IMR-90 (cell line): Measurements from ENCODE around the gene FRAS1. TPM values are rescaled to one million over a fixed set of nuclear protein-coding genes. Genes with fewer than 3 reads are reported as not detected.
"Not testable (repeated sequence)": the region's sequence is repeated elsewhere in the genome, so short reads cannot be mapped to it uniquely, and the experiment has no call there.

Experiments
- ATAC-seq: fragments of 200-7000 bp; cut with Tn5 transposase; 2 replicates; pipeline ENCODE4 v1.9.1; 2020; ENCODE audit warnings: low read depth, mild to moderate bottlenecking, moderate library complexity
- BruUV-seq: library from RNA; stranded (reverse); fragments of 400-500 nt; replicated peaks from 2 replicates; lab custom pipeline; 2021; lab: Mats Ljungman, UMichigan
- CTCF ChIA-PET: fragments of 300-600 bp; formaldehyde crosslinking; extraction: SDS; loops from one replicate; lab custom pipeline; 2021; ENCODE audit warnings: antibody characterized with exemption; lab: Yijun Ruan, JAX
- POLR2A ChIA-PET: fragments of 300-600 bp; sonication (Branson Sonifier 250); formaldehyde crosslinking; loops from one replicate; lab custom pipeline; 2022; ENCODE audit warnings: antibody characterized with exemption; ENCODE audit not compliant: unreplicated experiment; lab: Charles Lee
- DNase-seq: peaks from one replicate; pipeline ENCODE4 v3.0.0; 2013
- H2AFZ ChIP-seq: replicated peaks from 2 replicates; pipeline ENCODE3; 2013; ENCODE audit warnings: low read length, mild to moderate bottlenecking; ENCODE audit not compliant: poor library complexity
- H2AK5ac ChIP-seq: 2 replicates; pipeline ENCODE4 v1.6.1; 2013; ENCODE audit warnings: low read depth, low read length, inconsistent platforms
- H2AK9ac ChIP-seq: replicated peaks from 2 replicates; pipeline ENCODE3; 2013; ENCODE audit warnings: mild to moderate bottlenecking, low read depth, low read length, moderate library complexity; ENCODE audit not compliant: poor library complexity
- H2BK120ac ChIP-seq: 2 replicates; pipeline ENCODE4 v1.6.1; 2013; ENCODE audit warnings: low read depth, low read length, inconsistent platforms
- H2BK15ac ChIP-seq: 3 replicates; pipeline ENCODE4 v1.6.1; 2013; ENCODE audit warnings: low read depth, low read length, inconsistent platforms
- H2BK20ac ChIP-seq: 2 replicates; pipeline ENCODE4 v1.6.1; 2013; ENCODE audit warnings: low read depth, mild to moderate bottlenecking, inconsistent platforms, low read length, moderate library complexity
- H2BK5ac ChIP-seq: 2 replicates; pipeline ENCODE4 v1.6.1; 2013; ENCODE audit warnings: mild to moderate bottlenecking, low read depth, low read length, inconsistent platforms; ENCODE audit not compliant: poor library complexity, severe bottlenecking
- H3K14ac ChIP-seq: replicated peaks from 2 replicates; pipeline ENCODE4 v1.6.1; 2013; ENCODE audit warnings: low read depth, low read length, inconsistent platforms
- H3K18ac ChIP-seq: 2 replicates; pipeline ENCODE4 v1.6.1; 2013; ENCODE audit warnings: low read depth, low read length, control low read depth
- H3K23ac ChIP-seq: 2 replicates; pipeline ENCODE4 v1.6.1; 2013; ENCODE audit warnings: low read depth, low read length, inconsistent platforms
- H3K27ac ChIP-seq: 2 replicates; pipeline ENCODE4 v1.5.1; 2013; ENCODE audit warnings: mild to moderate bottlenecking, control low read depth, low read length; ENCODE audit not compliant: insufficient read depth
- H3K27me3 ChIP-seq: 2 replicates; pipeline ENCODE4 v1.6.1; 2013; ENCODE audit warnings: low read length; ENCODE audit not compliant: control insufficient read depth, insufficient read depth
- H3K36me3 ChIP-seq: 2 replicates; pipeline ENCODE4 v1.6.1; 2013; ENCODE audit warnings: low read length, mixed read lengths; ENCODE audit not compliant: control insufficient read depth, insufficient read depth
- H3K4ac ChIP-seq: 2 replicates; pipeline ENCODE4 v1.6.1; 2013; ENCODE audit warnings: low read depth, low read length, inconsistent platforms
- H3K4me1 ChIP-seq: 2 replicates; pipeline ENCODE4 v1.6.1; 2013; ENCODE audit warnings: low read length, mixed read lengths; ENCODE audit not compliant: control insufficient read depth, insufficient read depth
- H3K4me2 ChIP-seq: 2 replicates; pipeline ENCODE4 v1.6.1; 2013; ENCODE audit warnings: low read depth, mild to moderate bottlenecking, control low read depth, low read length, moderate library complexity
- H3K4me3 ChIP-seq: 2 replicates; pipeline ENCODE4 v1.5.1; 2013; ENCODE audit warnings: low read depth, mild to moderate bottlenecking, control low read depth, low read length, moderate library complexity; ENCODE audit not compliant: insufficient read depth
- H3K56ac ChIP-seq: 2 replicates; pipeline ENCODE4 v1.6.1; 2013; ENCODE audit warnings: low read length, inconsistent platforms; ENCODE audit not compliant: insufficient read depth; ENCODE audit errors: extremely low read depth
- H3K79me1 ChIP-seq, 2 experiments: 2 replicates each; pipeline ENCODE4 v1.6.1; 2013; ENCODE audit warnings: low read length in 2 of 2, inconsistent platforms in 1 of 2, low read depth in 1 of 2
- H3K9ac ChIP-seq: 2 replicates; pipeline ENCODE4 v1.6.1; 2013; ENCODE audit warnings: low read depth, low read length, control low read depth
- H3K9me1 ChIP-seq: 2 replicates; pipeline ENCODE4 v1.6.1; 2013; ENCODE audit warnings: low read length, inconsistent platforms; ENCODE audit not compliant: insufficient read depth
- H3K9me3 ChIP-seq: 2 replicates; pipeline ENCODE4 v1.6.1; 2013; ENCODE audit warnings: low read length; ENCODE audit not compliant: control insufficient read depth, insufficient read depth
- H4K20me1 ChIP-seq: 2 replicates; pipeline ENCODE4 v1.6.1; 2013; ENCODE audit warnings: low read length, inconsistent platforms; ENCODE audit not compliant: insufficient read depth
- H4K5ac ChIP-seq: 2 replicates; pipeline ENCODE4 v1.6.1; 2013; ENCODE audit warnings: mild to moderate bottlenecking, low read depth, low read length, control low read depth
- H4K8ac ChIP-seq, 2 experiments: 2 replicates each; pipeline ENCODE4 v1.6.1; 2013; ENCODE audit warnings: low read depth in 2 of 2, low read length in 2 of 2, control low read depth in 1 of 2, inconsistent platforms in 1 of 2
- H4K91ac ChIP-seq: 2 replicates; pipeline ENCODE4 v1.6.1; 2013; ENCODE audit warnings: low read depth, low read length, inconsistent platforms; ENCODE audit not compliant: insufficient read depth
- WGBS, 2 experiments: methylation state at CpG; one replicate each; pipeline versions ENCODE4 v1.1.5 to v1.1.7; 2013; ENCODE audit warnings: missing lambda C conversion rate in 2 of 2; ENCODE audit not compliant: insufficient read length in 1 of 2; ENCODE audit errors: extremely low coverage in 2 of 2; 5-methylcytosine and 5-hydroxymethylcytosine counted together
- dilution Hi-C: fragments of 300-500 bp; cut with HindIII; formaldehyde crosslinking; loops from one replicate; pipeline ENCODE4 v1.14.3; 2018; ENCODE audit warnings: low sequenced_read_pairs; ENCODE audit not compliant: unreplicated experiment
- in situ Hi-C: fragments of 300-500 bp; cut with MboI; formaldehyde crosslinking; loops from 3 replicates; pipeline ENCODE4 v1.14.3; 2019; ENCODE audit warnings: low sequenced_read_pairs, inconsistent platforms, mixed read lengths
- intact Hi-C: fragments of 100-400 bp; cut with micrococcal nuclease; formaldehyde crosslinking; loops from 2 replicates; pipeline ENCODE4 v1.10.0; 2022
- polyA plus RNA-seq, 3 experiments: library from polyadenylated mRNA; depleted of rRNA; stranded (reverse); fragments of >200 nt; gene quantifications; 2 replicates each; pipeline ENCODE4 v1.2.3, GENCODE V29; 2012; ENCODE audit warnings: low replicate concordance in 1 of 3
- total RNA-seq: library from RNA; depleted of rRNA; stranded (reverse); fragments of >200 nt; gene quantifications from 2 replicates; pipeline ENCODE4 v1.2.3, GENCODE V29; 2012

FRAS1 gene
- total and polyA plus RNA-seq, 2 of the 4 experiments (the other 2 are of a cell fraction): under 0.01 to 0.03 TPM

- intact Hi-C loops, H3K56ac ChIP-seq, BruUV-seq, H2AFZ ChIP-seq, H3K4me2 ChIP-seq, dilution Hi-C loops, H3K9me1 ChIP-seq, H3K9ac ChIP-seq, ATAC-seq, H2BK120ac ChIP-seq, H4K20me1 ChIP-seq, H3K18ac ChIP-seq, CTCF ChIA-PET, POLR2A ChIA-PET, H3K4me1 ChIP-seq, H3K36me3 ChIP-seq, H3K4me3 ChIP-seq, H3K27me3 ChIP-seq, H3K79me1 ChIP-seq, H2BK20ac ChIP-seq, H3K4ac ChIP-seq, DNase-seq, H4K91ac ChIP-seq, H2AK9ac ChIP-seq, H4K5ac ChIP-seq, H3K27ac ChIP-seq, H2BK5ac ChIP-seq, in situ Hi-C loops, H4K8ac ChIP-seq, H3K9me3 ChIP-seq, H2AK5ac ChIP-seq, H2BK15ac ChIP-seq, H3K23ac ChIP-seq, H3K14ac ChIP-seq: not testable (repeated sequence)
- WGBS, 2 experiments: 80% methylated on average over 1 of the region's 10 CpGs; no CpG with 5 or more reads in 1 of the 2 experiments
These were observed 449.1 kb downstream of the FRAS1 start for GRCh38 chr4:78506260-78506659.
